Measurements from ENCODE around the gene COL26A1. TPM values are rescaled to one million over a fixed set of nuclear protein-coding genes. Genes with fewer than 3 reads are reported as not detected.

Gene COL26A1
- total and polyA plus RNA-seq, 8 donors: 0.20 to 0.55 (median 0.31) TPM; not detected in 5

GRCh38 chr7:101395376-101395775 is 32.7 kb downstream of the COL26A1 start:
- intact Hi-C loops (cut with DNase I; ENCODE audit: low total_unique reads): no loop called here
- TF ChIP-seq, protein P1, sequence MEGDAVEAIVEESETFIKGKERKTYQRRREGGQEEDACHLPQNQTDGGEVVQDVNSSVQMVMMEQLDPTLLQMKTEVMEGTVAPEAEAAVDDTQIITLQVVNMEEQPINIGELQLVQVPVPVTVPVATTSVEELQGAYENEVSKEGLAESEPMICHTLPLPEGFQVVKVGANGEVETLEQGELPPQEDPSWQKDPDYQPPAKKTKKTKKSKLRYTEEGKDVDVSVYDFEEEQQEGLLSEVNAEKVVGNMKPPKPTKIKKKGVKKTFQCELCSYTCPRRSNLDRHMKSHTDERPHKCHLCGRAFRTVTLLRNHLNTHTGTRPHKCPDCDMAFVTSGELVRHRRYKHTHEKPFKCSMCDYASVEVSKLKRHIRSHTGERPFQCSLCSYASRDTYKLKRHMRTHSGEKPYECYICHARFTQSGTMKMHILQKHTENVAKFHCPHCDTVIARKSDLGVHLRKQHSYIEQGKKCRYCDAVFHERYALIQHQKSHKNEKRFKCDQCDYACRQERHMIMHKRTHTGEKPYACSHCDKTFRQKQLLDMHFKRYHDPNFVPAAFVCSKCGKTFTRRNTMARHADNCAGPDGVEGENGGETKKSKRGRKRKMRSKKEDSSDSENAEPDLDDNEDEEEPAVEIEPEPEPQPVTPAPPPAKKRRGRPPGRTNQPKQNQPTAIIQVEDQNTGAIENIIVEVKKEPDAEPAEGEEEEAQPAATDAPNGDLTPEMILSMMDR (IDR thresholded peaks at IDR 0.05): no peak
- TF ChIP-seq POLR2AphosphoS5 (IDR thresholded peaks at IDR 0.05) (no peak), POLR2A (IDR thresholded peaks at IDR 0.05) (no peak), EP300 (IDR thresholded peaks at IDR 0.05) (no peak)
- Histone ChIP-seq H3K27me3 (peaks cover 0 to 74% (median 26%) of the 10 kb centered on the region in 3 donors), H3K9me3 (no peaks in the 10 kb centered on the region), H3K4me3 (no peak overlapping the region), H3K27ac (no peak overlapping the region), H3K36me3 (no peaks in the 10 kb centered on the region), H3K4me1 (no peaks in the 10 kb centered on the region)
- DNase-seq: no peak
- WGBS, 5 donors: 66 to 78% (median 75%) methylated on average over 7 of the region's 7 CpGs

- DNase-seq: no peak
- intact Hi-C loops (cut with DNase I; ENCODE audit: low total_unique reads): no loop called here
- H3K9me3 ChIP-seq: no peaks in the 10 kb centered on the region
- H3K27me3 ChIP-seq: peaks cover 0 to 76% (median 38%) of the 10 kb centered on the region in 3 donors
- TF ChIP-seq POLR2AphosphoS5 (IDR thresholded peaks at IDR 0.05): no peak
- TF ChIP-seq EP300 (IDR thresholded peaks at IDR 0.05): no peak
- TF ChIP-seq POLR2A (IDR thresholded peaks at IDR 0.05): no peak
- TF ChIP-seq, protein P1 (IDR thresholded peaks at IDR 0.05): no peak
- H3K4me3 ChIP-seq: no peak overlapping the region
- no peaks in the 10 kb centered on the region for H3K36me3 ChIP-seq
- no peak overlapping the region for H3K27ac ChIP-seq
- peaks cover 0 to 5% (median under 1%) of the 10 kb centered on the region in 4 donors for H3K4me1 ChIP-seq
Measured at GRCh38 chr7:101397243-101397642, 34.6 kb downstream of the COL26A1 start.

GRCh38 chr7:101397770-101398324 is 35.2 kb downstream of the COL26A1 start:
- TF ChIP-seq POLR2AphosphoS5 (IDR thresholded peaks at IDR 0.05): no peak
- TF ChIP-seq EP300 (IDR thresholded peaks at IDR 0.05): no peak
- TF ChIP-seq, protein P1 (IDR thresholded peaks at IDR 0.05): no peak
- no peak for TF ChIP-seq POLR2A (IDR thresholded peaks at IDR 0.05)
- WGBS, 5 donors: 66 to 88% (median 77%) methylated on average over 1 of the region's 1 CpG

DNA sequence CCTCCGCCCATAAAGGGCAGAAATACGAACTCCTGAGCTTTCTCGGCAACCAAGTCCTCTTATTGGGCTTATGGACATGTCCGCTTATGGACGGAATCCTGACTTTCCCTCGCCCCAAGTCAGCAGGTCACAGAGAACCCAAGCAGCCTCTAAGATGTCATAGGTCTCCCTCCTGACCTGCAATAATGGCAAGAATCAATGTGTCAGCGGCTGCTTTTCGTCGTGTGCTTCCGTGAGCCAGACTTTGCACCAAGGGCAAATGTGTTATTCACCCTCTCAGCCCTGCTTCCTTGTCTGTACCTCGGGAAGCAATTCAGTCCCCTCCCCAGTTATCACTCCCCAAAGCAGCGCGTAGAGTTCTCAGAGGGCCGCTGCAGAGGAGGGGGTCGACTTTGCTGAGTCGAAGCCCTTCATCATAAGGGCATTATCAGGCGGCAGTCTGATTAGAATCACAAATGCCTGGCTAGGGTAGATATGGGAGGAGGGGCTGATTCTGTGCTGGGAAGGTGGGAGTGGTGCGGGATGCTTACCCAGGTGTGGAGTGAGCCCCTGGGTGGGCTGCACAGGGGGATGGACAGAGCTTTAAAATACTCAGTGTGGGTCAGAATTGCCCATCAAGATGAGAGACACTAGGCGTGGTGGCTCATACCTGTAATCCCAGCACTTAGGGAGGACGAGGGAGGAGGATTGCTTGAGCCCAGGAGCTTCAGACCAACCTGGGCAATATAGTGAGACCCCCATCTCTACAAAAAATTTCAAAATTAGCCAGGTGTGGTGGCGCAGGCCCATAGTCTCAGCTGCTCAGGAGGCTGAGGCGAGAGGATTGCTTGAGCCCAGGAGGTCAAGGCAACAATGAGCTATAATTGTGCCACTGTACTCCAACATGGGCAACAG is 36.0 kb downstream of the COL26A1 start:
- H3K4me1 ChIP-seq: peaks cover 0 to 7% (median 2%) of the 10 kb centered on the region in 4 donors
- WGBS, 5 donors: 44 to 57% (median 56%) methylated on average over 21 to 22 of the region's 22 CpGs
- H3K36me3 ChIP-seq: no peaks in the 10 kb centered on the region
- H3K27ac ChIP-seq: no peak overlapping the region
- H3K4me3 ChIP-seq: no peak overlapping the region
- H3K9me3 ChIP-seq: no peaks in the 10 kb centered on the region
- no peak for DNase-seq
- intact Hi-C loops (cut with DNase I; ENCODE audit: low total_unique reads): no loop called here
- peaks cover 0 to 75% (median 42%) of the 10 kb centered on the region in 3 donors for H3K27me3 ChIP-seq
- TF ChIP-seq, protein P1 (IDR thresholded peaks at IDR 0.05): no peak
- no peak for TF ChIP-seq POLR2AphosphoS5 (IDR thresholded peaks at IDR 0.05)
- no peak for TF ChIP-seq EP300 (IDR thresholded peaks at IDR 0.05)
- TF ChIP-seq POLR2A (IDR thresholded peaks at IDR 0.05): no peak

More at GRCh38 chr7:101397770-101398324, 35.2 kb downstream of the COL26A1 start:
- H3K36me3 ChIP-seq: no peaks in the 10 kb centered on the region
- peaks cover 0 to 7% (median 2%) of the 10 kb centered on the region in 4 donors for H3K4me1 ChIP-seq
- no peaks in the 10 kb centered on the region for H3K9me3 ChIP-seq
- no peak overlapping the region for H3K4me3 ChIP-seq
- peaks cover 0 to 76% (median 39%) of the 10 kb centered on the region in 3 donors for H3K27me3 ChIP-seq
- intact Hi-C loops (cut with DNase I; ENCODE audit: low total_unique reads): no loop called here
- no peak for DNase-seq
- H3K27ac ChIP-seq: no peak overlapping the region

Measured in stomach (tissue), 9 donors.